HG02678 (cell line): Measurements from ENCODE around the gene RBBP8NL.

ENCODE experiments used
- ATAC-seq: cut with Tn5 transposase; IDR thresholded peaks from one replicate; pipeline ENCODE4 v1.9.1; 2021; ENCODE audit warnings: mild to moderate bottlenecking, moderate library complexity; ENCODE audit not compliant: unreplicated experiment

Gene RBBP8NL

DNA sequence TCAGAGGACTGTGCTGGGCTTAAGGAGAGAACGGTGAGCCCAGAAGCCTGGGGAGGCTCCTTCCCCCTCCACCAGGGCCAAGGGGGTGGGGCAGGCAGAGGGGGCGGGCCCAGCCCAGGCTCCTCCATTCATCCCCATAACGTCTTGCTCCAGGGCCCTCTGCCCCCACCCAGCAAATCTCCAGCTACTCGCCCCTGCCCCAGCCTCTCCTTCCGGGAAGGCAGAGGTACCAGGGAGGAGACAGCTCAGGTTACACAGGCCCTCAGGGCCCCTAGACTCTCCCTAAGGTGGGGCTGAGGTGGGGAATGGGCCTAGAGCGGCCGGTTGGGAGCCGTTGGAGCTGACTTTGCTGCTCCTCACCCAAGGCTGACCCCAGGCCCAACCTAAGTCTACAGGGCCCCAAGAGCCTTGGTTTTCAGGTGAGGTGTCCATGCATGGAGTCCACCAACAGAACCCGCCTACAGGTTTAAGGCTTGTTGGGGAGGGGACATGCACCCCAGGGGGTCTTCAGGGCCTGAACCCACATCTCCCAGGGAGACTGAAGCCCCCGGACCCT, 61.4 kb downstream of the RBBP8NL start:
- no peak for ATAC-seq

DNA sequence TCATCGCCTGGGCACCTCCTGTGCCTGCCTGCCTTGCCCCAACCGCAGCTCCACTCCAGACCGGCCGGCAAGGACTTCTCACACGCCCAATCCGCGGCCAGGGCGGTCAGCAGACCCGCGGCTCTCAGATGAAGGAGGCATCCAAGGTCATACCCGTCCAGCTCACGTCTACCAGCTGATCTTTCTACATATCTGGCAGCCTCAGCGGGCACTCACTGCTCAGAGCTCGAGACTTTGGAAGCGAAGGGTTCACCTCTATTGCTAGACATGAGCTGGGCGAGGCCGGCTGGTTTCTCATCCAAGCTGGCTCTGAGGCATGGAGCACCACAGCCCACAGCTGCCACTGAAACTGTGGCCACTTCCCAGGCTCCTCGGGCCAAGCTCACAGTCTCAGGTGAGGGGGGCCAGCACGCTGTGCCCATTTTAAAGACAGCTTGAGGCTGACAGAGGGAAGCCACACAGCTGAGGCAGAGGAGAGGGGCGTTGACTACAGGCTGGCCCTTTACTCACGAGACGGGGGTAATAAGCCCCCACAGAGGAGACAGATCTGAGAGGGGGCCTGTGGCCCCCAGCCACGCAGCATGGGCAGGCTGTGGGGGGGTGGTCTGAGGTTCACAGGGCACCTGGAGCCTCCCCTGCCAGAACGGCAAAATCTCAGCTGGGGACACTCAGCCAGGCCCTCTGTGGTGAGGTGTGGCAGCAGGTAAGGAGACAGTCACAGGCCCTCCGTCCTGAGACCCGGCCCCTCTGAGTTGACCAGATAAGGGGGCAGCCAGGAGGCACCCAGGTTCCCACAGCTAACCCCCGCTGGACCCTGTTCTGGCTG, 62.2 kb downstream of the RBBP8NL start:
- ATAC-seq = no peak

DNA sequence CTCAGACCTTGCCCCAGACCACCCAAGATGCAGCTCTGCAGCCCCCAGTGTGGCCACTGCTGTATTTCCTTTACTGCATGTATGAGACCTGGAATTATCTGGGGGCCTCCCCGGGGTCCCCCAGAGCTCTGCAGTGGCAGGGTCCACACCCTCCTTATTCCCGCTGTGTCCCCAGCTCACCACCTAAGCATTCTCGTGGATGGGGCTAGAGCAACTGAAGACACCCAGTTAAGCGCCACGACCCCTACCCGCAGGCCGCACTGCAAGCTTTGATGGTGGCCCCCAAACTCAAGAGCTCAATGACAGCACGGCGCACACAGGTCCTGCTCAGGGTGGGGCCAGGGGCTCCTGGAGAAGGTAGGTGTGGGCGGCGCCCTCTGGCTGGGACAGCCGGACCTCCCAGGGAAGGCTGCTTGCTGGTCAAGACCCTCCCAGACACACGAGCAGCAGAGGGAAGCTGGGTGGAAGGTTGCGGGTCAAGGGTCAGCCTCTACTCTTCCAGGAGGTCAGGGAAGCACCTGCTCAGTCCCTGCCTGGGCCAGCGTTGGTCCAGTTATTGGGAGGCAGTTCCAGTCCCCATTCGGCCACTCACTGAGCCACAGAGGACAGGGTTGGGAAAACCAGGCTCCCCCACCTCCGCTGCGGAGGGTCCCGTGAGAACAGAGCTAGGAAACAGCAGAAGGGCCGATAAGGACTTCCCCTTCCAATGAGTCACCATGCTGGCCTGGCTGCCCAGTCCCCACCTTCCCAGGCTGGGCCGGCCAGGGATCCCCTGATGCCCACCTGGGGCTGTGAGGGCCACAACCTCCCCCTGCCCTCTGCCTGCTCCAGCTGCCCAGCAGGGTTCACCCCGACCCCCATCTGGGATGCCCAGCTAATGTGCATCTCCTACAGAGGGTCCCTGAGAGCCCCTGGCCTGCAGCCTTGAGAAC, 63.2 kb downstream of the RBBP8NL start:
- no peak for ATAC-seq

DNA sequence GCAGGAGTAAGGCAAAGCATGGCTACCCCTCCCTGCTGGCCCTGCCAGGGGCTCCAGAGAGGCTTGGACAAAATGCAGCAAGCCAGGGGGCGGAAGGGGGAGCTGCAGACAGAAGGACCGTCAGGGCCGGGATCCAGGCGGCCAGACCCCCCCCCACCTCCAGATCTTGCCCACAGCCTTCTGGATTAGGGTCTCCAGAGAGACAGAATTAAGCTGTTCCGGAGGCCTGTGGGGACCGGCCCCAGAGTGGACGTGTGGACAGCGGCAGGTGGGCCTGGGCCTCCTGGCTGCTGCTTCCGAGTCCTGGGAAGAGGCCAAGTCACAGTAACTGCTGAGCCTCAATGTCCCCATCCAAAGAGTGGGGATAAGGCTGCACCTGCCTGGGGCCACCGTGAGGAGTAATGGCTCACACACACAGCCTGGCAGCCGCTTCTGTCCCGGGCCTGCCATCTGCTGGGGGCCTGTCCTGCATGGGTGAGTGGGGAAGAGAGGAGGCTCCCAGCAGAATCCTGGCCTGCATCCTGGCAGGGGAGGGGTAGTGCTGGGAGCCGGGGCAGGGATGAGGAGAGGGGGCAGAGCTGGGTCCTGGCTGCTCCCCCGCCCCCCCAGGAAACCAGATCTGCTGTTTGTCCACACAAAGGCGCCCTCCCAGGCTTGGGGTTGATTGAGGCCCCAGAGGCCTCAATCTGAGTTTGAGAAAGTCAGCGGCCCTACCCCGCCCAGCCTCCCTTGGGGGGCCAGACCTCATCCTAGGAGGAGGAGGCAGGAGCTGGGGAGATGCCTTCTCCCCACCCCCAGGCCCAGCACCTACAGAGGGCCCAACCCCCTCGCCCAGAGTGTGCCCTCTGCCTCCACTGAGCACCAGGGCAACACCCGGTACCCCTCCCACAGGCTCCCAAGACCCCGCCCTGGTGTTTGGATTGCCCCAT, 64.1 kb downstream of the RBBP8NL start:
- ATAC-seq = no peak

DNA sequence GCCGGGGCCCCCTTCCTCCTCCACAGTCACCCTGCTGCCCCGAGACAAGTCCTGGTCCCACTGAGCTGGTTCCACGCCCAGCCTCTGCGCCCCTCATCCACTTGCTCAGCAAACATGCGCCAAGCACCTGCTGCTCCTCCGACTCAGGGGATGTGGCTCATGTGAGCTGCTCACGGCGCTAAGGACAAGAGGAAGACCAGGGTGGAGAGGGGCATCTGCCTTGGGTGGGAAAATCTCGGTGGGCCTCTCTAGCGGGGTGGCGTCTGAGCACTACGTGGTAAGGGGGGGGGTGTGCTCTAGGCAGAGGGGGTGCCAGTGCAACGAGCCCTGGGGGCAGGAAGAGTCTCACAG, 64.8 kb downstream of the RBBP8NL start:
- ATAC-seq = no peak

DNA sequence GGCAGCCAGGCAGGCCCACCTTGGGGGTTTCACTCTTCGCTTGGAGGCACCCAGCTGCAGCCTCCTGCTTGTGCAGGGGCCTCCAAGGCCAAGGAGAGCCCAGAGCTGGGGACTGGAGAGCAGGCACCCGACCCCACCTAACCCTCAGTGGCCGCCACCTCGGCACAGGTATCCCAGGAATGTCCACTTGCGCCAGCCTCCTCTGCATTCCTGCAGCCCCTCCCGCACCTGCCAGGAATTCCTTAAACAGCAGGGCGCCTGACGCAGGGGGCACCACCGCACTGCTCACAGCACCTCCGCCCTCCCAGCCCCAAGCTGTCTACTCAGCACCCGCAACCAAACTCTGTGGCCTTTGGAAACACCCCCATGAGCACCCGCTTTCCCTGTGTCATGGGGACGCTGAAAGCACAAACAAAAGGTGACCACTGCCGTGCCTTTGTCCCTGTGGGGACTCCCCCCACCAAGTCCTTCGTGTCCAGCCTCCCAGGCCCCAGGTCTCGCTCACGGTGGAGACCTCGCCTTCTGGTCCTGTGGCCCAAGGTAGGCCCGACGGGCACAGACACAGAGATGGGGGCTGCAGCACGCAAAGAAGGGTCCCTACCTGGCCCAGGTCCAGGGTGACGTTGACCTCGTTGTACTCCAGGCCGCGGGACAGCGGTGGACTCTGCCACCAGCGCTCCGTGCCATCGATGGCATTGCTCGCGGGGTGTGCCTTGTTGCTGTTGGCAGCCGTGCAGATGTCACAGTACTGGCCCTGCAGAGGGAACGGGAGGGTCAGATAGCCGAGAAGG, 65.3 kb downstream of the RBBP8NL start:
- no peak for ATAC-seq

DNA sequence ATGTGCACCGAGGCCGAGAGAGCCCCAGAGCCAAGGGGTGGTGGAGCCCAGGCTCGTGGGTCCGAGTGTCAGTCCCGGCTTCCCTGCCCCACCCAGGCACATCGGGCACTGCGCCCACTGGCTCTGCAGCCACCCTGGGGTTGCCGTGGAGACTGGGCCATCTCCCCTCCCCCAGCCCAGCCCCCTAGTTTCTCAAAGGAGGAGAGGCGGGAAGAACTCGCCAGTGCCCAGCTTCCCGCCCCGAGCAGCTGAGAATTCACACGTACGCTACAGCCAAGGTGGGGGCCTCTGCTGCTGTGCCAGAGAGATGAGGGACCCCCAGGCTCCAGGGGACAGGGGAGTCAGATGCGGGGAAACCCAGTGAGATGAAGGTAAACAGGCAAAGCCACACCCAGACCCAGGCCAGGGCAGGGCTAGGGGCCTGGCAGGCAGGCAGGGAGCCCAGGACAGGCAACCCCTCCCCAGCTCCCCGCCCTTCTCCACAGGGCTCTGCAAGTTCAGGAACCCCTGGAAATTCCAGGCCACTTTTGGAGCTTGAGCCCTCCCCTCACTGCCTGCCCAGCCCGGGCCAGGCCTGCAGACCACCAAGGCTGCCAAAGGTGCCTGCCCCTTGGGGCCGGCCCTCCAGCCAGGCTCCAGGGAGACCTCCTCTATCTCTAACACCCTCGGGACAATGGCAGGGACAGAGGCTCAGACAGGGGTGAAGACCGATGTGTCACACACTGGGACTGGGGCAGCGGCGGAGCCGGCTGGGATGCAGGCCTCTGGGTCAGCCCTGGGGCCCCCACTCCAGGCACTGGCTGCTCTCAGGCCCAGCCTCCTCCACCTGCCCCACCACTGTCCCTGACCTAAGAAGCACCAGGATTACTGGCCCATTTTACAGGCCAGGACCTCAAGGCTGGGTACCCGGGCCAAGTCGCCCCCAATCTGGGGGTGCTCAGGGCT, 66.2 kb downstream of the RBBP8NL start:
- ATAC-seq = no peak
